B cell (primary cell): Measurements from ENCODE around the gene ELFN2. TPM values are rescaled to one million over a fixed set of nuclear protein-coding genes. Genes with fewer than 3 reads are reported as not detected.
A peak's percentile ranks its signal among the peaks of the same experiment; 100 is the strongest.

Source experiments
- ATAC-seq: fragments of 200-7000 bp; cut with Tn5 transposase; one replicate; pipeline ENCODE4 v1.10.0; 2021; ENCODE audit warnings: low read depth, mild to moderate bottlenecking, moderate number of reproducible peaks, moderate library complexity
- CTCF ChIA-PET: fragments of 350-600 bp; sonication (Branson Sonifier 250); formaldehyde crosslinking; loops from one replicate; lab custom pipeline; 2021; ENCODE audit warnings: antibody characterized with exemption, inconsistent platforms; lab: Charles Lee
- POLR2A ChIA-PET: fragments of 350-600 bp; sonication (Branson Sonifier 250); formaldehyde crosslinking; loops from one replicate; lab custom pipeline; 2021; ENCODE audit warnings: antibody characterized with exemption; lab: Charles Lee
- DNase-seq: peaks from one replicate; pipeline ENCODE4 v3.0.0; 2013
- H2AFZ ChIP-seq: 2 replicates; pipeline ENCODE4 v1.6.1; 2012; ENCODE audit warnings: mild to moderate bottlenecking, low read depth, low read length; ENCODE audit not compliant: insufficient read depth, poor library complexity, severe bottlenecking
- H3K27ac ChIP-seq, 2 donors: 1 replicate in 1 of 2; 2 replicates in 1 of 2; pipeline ENCODE4 v1.5.1; 2012 to 2013; ENCODE audit warnings: low read length in 2 of 2, mild to moderate bottlenecking in 2 of 2, moderate library complexity in 1 of 2
- H3K27me3 ChIP-seq, 4 experiments: fragments of 200-600 bp in 1 of 4; sonication (generic) in 1 of 4; replicated peaks in 1 of 4; 1 replicate in 2 of 4; 2 replicates in 2 of 4; pipeline versions ENCODE4 v1.6.1 to v1.7.0; 2013 to 2016; ENCODE audit warnings: low read length in 3 of 4, mild to moderate bottlenecking in 2 of 4, mixed read lengths in 1 of 4, moderate library complexity in 1 of 4; ENCODE audit not compliant: insufficient read depth in 4 of 4, control insufficient read depth in 3 of 4; ENCODE audit errors: control extremely low read depth in 1 of 4
- H3K36me3 ChIP-seq, 2 experiments: replicated peaks in 1 of 2; 1 replicate in 1 of 2; 2 replicates in 1 of 2; pipeline versions ENCODE4 v1.6.1 to v1.7.1; 2013; ENCODE audit warnings: low read length in 1 of 2; ENCODE audit not compliant: insufficient read depth in 2 of 2, control insufficient read depth in 1 of 2; ENCODE audit errors: control extremely low read depth in 1 of 2, extremely low read depth in 1 of 2
- H3K4me1 ChIP-seq, 2 donors: fragments of 200-600 bp in 1 of 2; sonication (generic) in 1 of 2; 1 replicate in 1 of 2; 2 replicates in 1 of 2; pipeline versions ENCODE4 v1.5.1 to v1.6.1; 2013 to 2017; ENCODE audit warnings: low read length in 2 of 2; ENCODE audit not compliant: control insufficient read depth in 2 of 2, insufficient read depth in 2 of 2
- H3K4me2 ChIP-seq: replicated peaks from 2 replicates; pipeline ENCODE3; 2012; ENCODE audit warnings: mild to moderate bottlenecking, low read depth, low read length; ENCODE audit not compliant: poor library complexity, severe bottlenecking
- H3K4me3 ChIP-seq, 5 experiments: fragments of 200-600 bp in 1 of 5; sonication (generic) in 1 of 5; 1 replicate in 3 of 5; 2 replicates in 2 of 5; pipeline versions ENCODE4 v1.5.1 to v1.7.0; 2011 to 2016; ENCODE audit warnings: low read length in 4 of 5, mild to moderate bottlenecking in 4 of 5, low read depth in 2 of 5, control low read depth in 1 of 5, moderate library complexity in 1 of 5; ENCODE audit not compliant: insufficient read depth in 1 of 5; ENCODE audit errors: control extremely low read depth in 1 of 5, extremely low read depth in 1 of 5
- H3K79me2 ChIP-seq: fragments of 200-600 bp; sonication (generic); one replicate; pipeline ENCODE4 v1.6.0; 2016; ENCODE audit warnings: low read length; ENCODE audit not compliant: control insufficient read depth, insufficient read depth
- H3K9ac ChIP-seq: fragments of 200-600 bp; sonication (generic); 2 replicates; pipeline ENCODE4 v1.6.1; 2017; ENCODE audit warnings: mild to moderate bottlenecking, low read length, moderate library complexity
- H3K9me3 ChIP-seq, 3 donors: one replicate each; pipeline versions ENCODE4 v1.6.1 to v1.7.1; 2013; ENCODE audit warnings: low read length in 2 of 3; ENCODE audit not compliant: control insufficient read depth in 2 of 3, insufficient read depth in 1 of 3; ENCODE audit errors: control extremely low read depth in 1 of 3
- H4K20me1 ChIP-seq: 2 replicates; pipeline ENCODE4 v1.6.0; 2012; ENCODE audit warnings: mild to moderate bottlenecking, low read length; ENCODE audit not compliant: insufficient read depth, control insufficient read depth, poor library complexity, severe bottlenecking
- H3K27ac Mint-ChIP-seq: one replicate; pipeline ENCODE4 v1.8.0; 2021; ENCODE audit warnings: mixed read lengths
- H3K27me3 Mint-ChIP-seq: one replicate; pipeline ENCODE4 v1.8.0; 2021; ENCODE audit warnings: mixed read lengths
- H3K4me1 Mint-ChIP-seq: one replicate; pipeline ENCODE4 v1.8.0; 2021; ENCODE audit warnings: mixed read lengths
- H3K4me3 Mint-ChIP-seq: one replicate; pipeline ENCODE4 v1.8.0; 2021; ENCODE audit warnings: mixed read lengths
- H3K9me3 Mint-ChIP-seq: one replicate; pipeline ENCODE4 v1.8.0; 2022; ENCODE audit warnings: mixed read lengths; ENCODE audit not compliant: insufficient read depth
- CTCF ChIP-seq: fragments of 200-600 bp; IDR thresholded peaks from one replicate; pipeline ENCODE4 v1.8.0; 2022; ENCODE audit warnings: antibody characterized with exemption, mild to moderate bottlenecking
- EZH2 ChIP-seq: IDR thresholded peaks from 2 replicates; pipeline ENCODE4 v1.6.1; 2012; ENCODE audit warnings: borderline replicate concordance, low read depth, mild to moderate bottlenecking, moderate library complexity, low read length; ENCODE audit not compliant: insufficient read depth, poor library complexity, severe bottlenecking
- WGBS: methylation state at CpG from one replicate; pipeline ENCODE4 v1.1.5; 2013; ENCODE audit warnings: missing lambda C conversion rate; ENCODE audit not compliant: insufficient coverage; 5-methylcytosine and 5-hydroxymethylcytosine counted together
- intact Hi-C: fragments of 100-400 bp; cut with micrococcal nuclease; formaldehyde crosslinking; loops from one replicate; pipeline ENCODE4 v1.10.0; 2022
- polyA plus RNA-seq: library from polyadenylated mRNA; depleted of rRNA; stranded (reverse); fragments of >200 nt; gene quantifications from 2 replicates; pipeline ENCODE4 v1.2.3, GENCODE V29; 2012
- total RNA-seq, 2 donors: library from RNA; stranded (reverse); fragments of 120-200 nt in 1 of 2; gene quantifications; 1 replicate in 1 of 2; 2 replicates in 1 of 2; pipeline versions ENCODE4 v1.2.3 to v1.2.4, GENCODE V29; 2013 to 2022

The ELFN2 gene
- total and polyA plus RNA-seq, 2 donors (not counting 1 experiment from before 2014, with no cell fraction given), result 0.07 to 0.12 TPM

GRCh38 chr22:37404091-37404490, 23.2 kb downstream of the ELFN2 start:
- no peaks in the 10 kb centered on the region for H4K20me1 ChIP-seq
- no peak overlapping the region for H3K9ac ChIP-seq
- H3K27ac ChIP-seq, result no peak overlapping the region
- no peak for ATAC-seq
- H3K9me3 ChIP-seq, result no peaks in the 10 kb centered on the region
- TF ChIP-seq EZH2, result no peak
- H3K4me1 Mint-ChIP-seq, result peaks cover 2% of the 10 kb centered on the region
- H3K4me3 ChIP-seq, result no peak overlapping the region
- intact Hi-C loops, result no loop called here
- peaks cover 6% of the 10 kb centered on the region for H3K27me3 Mint-ChIP-seq
- ChIA-PET POLR2A (no interaction called here), CTCF (no interaction called here)
- no peak overlapping the region for H3K4me3 Mint-ChIP-seq
- 87% methylated on average over 11 of the region's 11 CpGs for WGBS
- no peak overlapping the region for H3K4me2 ChIP-seq
- H3K4me1 ChIP-seq, result peaks cover 0 to under 1% of the 10 kb centered on the region in 2 donors
- H3K9me3 Mint-ChIP-seq, result no peaks in the 10 kb centered on the region
- DNase-seq, result no peak
- peak overlapping the region; percentile 26 for H3K27ac Mint-ChIP-seq
- peaks cover 0 to 4% (median 0%) of the 10 kb centered on the region in 4 experiments for H3K27me3 ChIP-seq
- no peaks in the 10 kb centered on the region for H3K79me2 ChIP-seq
- H3K36me3 ChIP-seq, result no peaks in the 10 kb centered on the region
- H2AFZ ChIP-seq, result no peak overlapping the region

GRCh38 chr22:37403267-37403960, 23.9 kb downstream of the ELFN2 start:
- Histone ChIP-seq H3K27me3 (peaks cover 0 to 4% (median 0%) of the 10 kb centered on the region in 4 experiments), H2AFZ (no peak overlapping the region), H3K79me2 (no peaks in the 10 kb centered on the region), H3K36me3 (no peaks in the 10 kb centered on the region), H3K9me3 (no peaks in the 10 kb centered on the region), H4K20me1 (no peaks in the 10 kb centered on the region), H3K4me2 (no peak overlapping the region), H3K9ac (no peak overlapping the region), H3K4me3 (no peak overlapping the region), H3K27ac (no peak overlapping the region), H3K4me1 (no peaks in the 10 kb centered on the region)
- intact Hi-C loops, result no loop called here
- CTCF ChIA-PET, result no interaction called here
- Mint-ChIP-seq H3K4me1 (no peaks in the 10 kb centered on the region), H3K27ac (no peak overlapping the region), H3K27me3 (peaks cover 9% of the 10 kb centered on the region), H3K4me3 (no peak overlapping the region), H3K9me3 (no peaks in the 10 kb centered on the region)
- DNase-seq, result no peak
- WGBS, result 72% methylated on average over 21 of the region's 26 CpGs
- TF ChIP-seq EZH2 (no peak), CTCF (no peak)
- POLR2A ChIA-PET, result no interaction called here
- ATAC-seq, result no peak
